Activated B cell treated with CpG ODN at 0.5 μM for 24 hours (primary cell): Measurements from ENCODE around the gene ODAD4. TPM values are rescaled to one million over a fixed set of nuclear protein-coding genes. Genes with fewer than 3 reads are reported as not detected.
A peak's percentile ranks its signal among the peaks of the same experiment; 100 is the strongest.

ENCODE experiments used
- ATAC-seq: fragments of 200-7000 bp; cut with Tn5 transposase; one replicate; pipeline ENCODE4 v1.10.0; 2021; ENCODE audit warnings: low read depth, mild to moderate bottlenecking, moderate library complexity
- CTCF ChIA-PET: fragments of 350-600 bp; sonication (Branson Sonifier 250); formaldehyde crosslinking; loops from one replicate; lab custom pipeline; 2021; ENCODE audit warnings: antibody characterized with exemption; lab: Charles Lee
- POLR2A ChIA-PET: fragments of 350-600 bp; sonication (Branson Sonifier 250); formaldehyde crosslinking; loops from one replicate; lab custom pipeline; 2021; ENCODE audit warnings: antibody characterized with exemption; lab: Charles Lee
- DNase-seq: peaks from one replicate; pipeline ENCODE4 v3.0.0; 2022
- H3K27ac Mint-ChIP-seq: one replicate; pipeline ENCODE4 v1.8.0; 2020; ENCODE audit warnings: mixed read lengths
- H3K27me3 Mint-ChIP-seq: one replicate; pipeline ENCODE4 v1.8.0; 2021; ENCODE audit warnings: mixed read lengths
- H3K36me3 Mint-ChIP-seq: one replicate; pipeline ENCODE4 v1.8.0; 2021; ENCODE audit warnings: low read depth, mixed read lengths
- H3K4me1 Mint-ChIP-seq: one replicate; pipeline ENCODE4 v1.8.0; 2021; ENCODE audit warnings: mixed read lengths
- H3K4me3 Mint-ChIP-seq: one replicate; pipeline ENCODE4 v1.8.0; 2020; ENCODE audit warnings: mild to moderate bottlenecking, mixed read lengths
- H3K9me3 Mint-ChIP-seq: one replicate; pipeline ENCODE4 v1.8.0; 2020; ENCODE audit warnings: mixed read lengths
- CTCF ChIP-seq: fragments of 200-600 bp; IDR thresholded peaks from one replicate; pipeline ENCODE4 v1.8.0; 2022; ENCODE audit warnings: antibody characterized with exemption, mild to moderate bottlenecking
- intact Hi-C: fragments of 100-400 bp; cut with micrococcal nuclease; formaldehyde crosslinking; loops from one replicate; pipeline ENCODE4 v1.15.1; 2024
- total RNA-seq: library from RNA; stranded (reverse); gene quantifications from 2 replicates; pipeline ENCODE4 v1.2.3, GENCODE V29; 2022

Gene ODAD4
- total RNA-seq, 1 donor from 2014 or later: 1.1 TPM

- POLR2A ChIA-PET: interaction anchor here (1.1 to 1.5 kb wide), 2 partner anchors 55 to 154 kb away, joined by 3 to 4 read pairs; partner anchors contain the start of gene DNAJC7
- intact Hi-C loops: loop anchor here (2.0 kb wide), 1 partner anchor 445 kb away; no protein-coding TSS in a partner anchor
- CTCF ChIA-PET: interaction anchor here (1.2 to 9.2 kb wide), 6 partner anchors 11 to 155 kb away, joined by 3 to 110 read pairs (median 6); partner anchors contain the start of genes DHX58 and KAT2A
- no peak overlapping the region for H3K27ac Mint-ChIP-seq
- no peaks in the 10 kb centered on the region for H3K36me3 Mint-ChIP-seq
- TF ChIP-seq CTCF: no peak
- DNase-seq: no peak
- H3K27me3 Mint-ChIP-seq: no peaks in the 10 kb centered on the region
- H3K4me1 Mint-ChIP-seq: peaks cover 15% of the 10 kb centered on the region
- H3K9me3 Mint-ChIP-seq: no peaks in the 10 kb centered on the region
- ATAC-seq: no peak
- H3K4me3 Mint-ChIP-seq: no peak overlapping the region
These were observed 31.7 kb downstream of the ODAD4 start for GRCh38 chr17:41962111-41962510.

- ATAC-seq (peak; percentile 32), DNase-seq (peak; percentile 66)
- peaks cover 19% of the 10 kb centered on the region for H3K4me1 Mint-ChIP-seq
- H3K9me3 Mint-ChIP-seq: no peaks in the 10 kb centered on the region
- TF ChIP-seq CTCF: peak; percentile 32
- no peak overlapping the region for H3K27ac Mint-ChIP-seq
- POLR2A ChIA-PET: interaction anchor here (0.6 to 1.5 kb wide), 6 partner anchors 54 to 158 kb away, joined by 3 to 11 read pairs (median 4); partner anchors contain the start of genes DNAJC7 and KAT2A
- CTCF ChIA-PET: interaction anchor here (0.6 to 9.2 kb wide), 14 partner anchors 10 to 444 kb away, joined by 3 to 110 read pairs (median 4); partner anchors contain the start of genes DHX58, KAT2A, KCNH4 and NKIRAS2
- H3K27me3 Mint-ChIP-seq: no peaks in the 10 kb centered on the region
- no peaks in the 10 kb centered on the region for H3K36me3 Mint-ChIP-seq
- no peak overlapping the region for H3K4me3 Mint-ChIP-seq
- intact Hi-C loops: loop anchor here (1.0 to 2.0 kb wide), 6 partner anchors 87 to 444 kb away; partner anchors contain the start of gene C17orf113
These were observed 32.5 kb downstream of the ODAD4 start for GRCh38 chr17:41962768-41963434.

GRCh38 chr17:41965694-41966462, 35.5 kb downstream of the ODAD4 start:
- Mint-ChIP-seq H3K27me3 (no peaks in the 10 kb centered on the region), H3K9me3 (no peaks in the 10 kb centered on the region), H3K27ac (peak overlapping the region; percentile 72), H3K4me3 (peak overlapping the region; percentile 82), H3K36me3 (peaks cover 10% of the 10 kb centered on the region), H3K4me1 (peaks cover 40% of the 10 kb centered on the region)
- POLR2A ChIA-PET: interaction anchor here (0.6 to 2.8 kb wide), 30 partner anchors 9 to 422 kb away, joined by 3 to 35 read pairs (median 5); partner anchors contain the start of genes ACLY, C17orf113, DHX58 and DNAJC7
- intact Hi-C loops: loop anchor here (1.0 to 5.0 kb wide), 9 partner anchors 19 to 321 kb away; partner anchors contain the start of genes ACLY, DNAJC7, KCNH4 and KLHL11
- TF ChIP-seq CTCF: no peak
- ATAC-seq (peak; percentile 40), DNase-seq (peak; percentile 41)
- CTCF ChIA-PET: interaction anchor here (0.6 to 9.2 kb wide), 10 partner anchors 9 to 216 kb away, joined by 3 to 110 read pairs (median 4); partner anchors contain the start of genes DHX58, JUP, KAT2A and KCNH4

- ChIA-PET CTCF (interaction anchor here (0.6 to 9.2 kb wide), 7 partner anchors 9 to 215 kb away, joined by 3 to 110 read pairs (median 6); partner anchors contain the start of genes DHX58, JUP, KAT2A and KCNH4), POLR2A (interaction anchor here (0.6 to 2.8 kb wide), 34 partner anchors 10 to 1867 kb away, joined by 3 to 35 read pairs (median 5); partner anchors contain the start of genes ACLY, C17orf113, DHX58 and DNAJC7)
- H3K27me3 Mint-ChIP-seq: no peaks in the 10 kb centered on the region
These were observed 36.2 kb downstream of the ODAD4 start, which contains the start of gene CNP for GRCh38 chr17:41966463-41967140. CNP (plus strand) TSS chr17:41966795; CDS start chr17:41966885, 90 bp downstream.

More at GRCh38 chr17:41966463-41967140, 36.2 kb downstream of the ODAD4 start, which contains the start of gene CNP:
- peak within 1 kb of the TSS; percentile 82 for H3K4me3 Mint-ChIP-seq
- H3K27ac Mint-ChIP-seq: peak within 1 kb of the TSS; percentile 72
- no peaks in the 10 kb centered on the region for H3K9me3 Mint-ChIP-seq
- intact Hi-C loops: loop anchor here (1.0 to 5.0 kb wide), 9 partner anchors 18 to 321 kb away; partner anchors contain the start of genes ACLY, DNAJC7, KCNH4 and KLHL11
- TF ChIP-seq CTCF: no peak
- DNase-seq (peak; percentile 92), ATAC-seq (peak; percentile 85)
- peaks cover 14% of the 10 kb centered on the region for H3K36me3 Mint-ChIP-seq
- H3K4me1 Mint-ChIP-seq: peaks cover 43% of the 10 kb centered on the region
